HEK293T (cell line): Measurements from ENCODE around the gene RASA3.

Experiments
- CTCF ChIA-PET: fragments of 350-600 bp; formaldehyde crosslinking; extraction: SDS; loops from one replicate; lab custom pipeline; 2021; ENCODE audit warnings: antibody characterized with exemption, inconsistent platforms; lab: Yijun Ruan, JAX
- POLR2A ChIA-PET: fragments of 350-600 bp; formaldehyde crosslinking; extraction: SDS; loops from one replicate; lab custom pipeline; 2020; ENCODE audit warnings: antibody characterized with exemption, inconsistent platforms; lab: Yijun Ruan, JAX
- DNase-seq: peaks from one replicate; pipeline ENCODE4 v3.0.0; 2012; ENCODE audit warnings: mixed read lengths; ENCODE audit errors: extremely low spot score
- ARNT ChIP-seq: fragments of 450-650 bp; IDR thresholded peaks from 2 replicates; pipeline ENCODE4 v1.6.1; 2017; ENCODE audit warnings: mild to moderate bottlenecking
- BHLHE40 ChIP-seq: fragments of 450-650 bp; IDR thresholded peaks from 2 replicates; pipeline ENCODE4 v1.6.1; 2016; ENCODE audit warnings: mild to moderate bottlenecking, moderate library complexity, borderline replicate concordance
- CTBP1 ChIP-seq: fragments of 450-650 bp; IDR thresholded peaks from 2 replicates; pipeline ENCODE4 v1.6.1; 2016; ENCODE audit warnings: borderline replicate concordance
- ELF4 ChIP-seq: fragments of 450-650 bp; IDR thresholded peaks from 2 replicates; pipeline ENCODE4 v1.6.1; 2017; ENCODE audit warnings: antibody characterized with exemption
- FOXA1 ChIP-seq: fragments of 450-650 bp; IDR thresholded peaks from 2 replicates; pipeline ENCODE4 v1.6.1; 2016; ENCODE audit warnings: mild to moderate bottlenecking
- FOXK2 ChIP-seq: fragments of 450-650 bp; IDR thresholded peaks from 2 replicates; pipeline ENCODE4 v1.6.1; 2016; ENCODE audit warnings: mild to moderate bottlenecking
- FOXM1 ChIP-seq: fragments of 450-650 bp; IDR thresholded peaks from 2 replicates; pipeline ENCODE4 v1.6.1; 2017; ENCODE audit warnings: mild to moderate bottlenecking, borderline replicate concordance
- HDGF ChIP-seq: fragments of 450-650 bp; IDR thresholded peaks from 2 replicates; pipeline ENCODE4 v1.6.1; 2017; ENCODE audit warnings: antibody characterized with exemption, borderline replicate concordance
- L3MBTL2 ChIP-seq: fragments of 450-650 bp; conservative IDR thresholded peaks from 2 replicates; pipeline ENCODE4 v1.6.1; 2016; ENCODE audit warnings: mild to moderate bottlenecking
- LEF1 ChIP-seq: fragments of 450-650 bp; IDR thresholded peaks from 2 replicates; pipeline ENCODE4 v1.6.1; 2017; ENCODE audit warnings: mild to moderate bottlenecking, borderline replicate concordance
- NFRKB ChIP-seq: fragments of 450-650 bp; IDR thresholded peaks from 2 replicates; pipeline ENCODE4 v1.6.1; 2016; ENCODE audit warnings: mild to moderate bottlenecking, moderate library complexity
- SP1 ChIP-seq: fragments of 450-650 bp; IDR thresholded peaks from 2 replicates; pipeline ENCODE4 v1.6.1; 2017
- SUZ12 ChIP-seq: fragments of 450-650 bp; IDR thresholded peaks from 2 replicates; pipeline ENCODE4 v1.6.1; 2016; ENCODE audit warnings: mild to moderate bottlenecking
- TARDBP ChIP-seq: fragments of 450-650 bp; IDR thresholded peaks from 2 replicates; pipeline ENCODE4 v1.6.1; 2016
- ZNF384 ChIP-seq: fragments of 450-650 bp; IDR thresholded peaks from 2 replicates; pipeline ENCODE4 v1.6.1; 2016
- TF ChIP-seq, protein P1 (sequence below): fragments of 450-650 bp; IDR thresholded peaks from 2 replicates; pipeline ENCODE4 v1.6.1; 2016

The RASA3 gene

GRCh38 chr13:113938716-113939115, 193.7 kb downstream of the RASA3 start:
- TF ChIP-seq ZNF384, result no peak
- TF ChIP-seq SP1, result no peak
- no peak for TF ChIP-seq TARDBP
- TF ChIP-seq NFRKB, result no peak
- TF ChIP-seq, protein P1, sequence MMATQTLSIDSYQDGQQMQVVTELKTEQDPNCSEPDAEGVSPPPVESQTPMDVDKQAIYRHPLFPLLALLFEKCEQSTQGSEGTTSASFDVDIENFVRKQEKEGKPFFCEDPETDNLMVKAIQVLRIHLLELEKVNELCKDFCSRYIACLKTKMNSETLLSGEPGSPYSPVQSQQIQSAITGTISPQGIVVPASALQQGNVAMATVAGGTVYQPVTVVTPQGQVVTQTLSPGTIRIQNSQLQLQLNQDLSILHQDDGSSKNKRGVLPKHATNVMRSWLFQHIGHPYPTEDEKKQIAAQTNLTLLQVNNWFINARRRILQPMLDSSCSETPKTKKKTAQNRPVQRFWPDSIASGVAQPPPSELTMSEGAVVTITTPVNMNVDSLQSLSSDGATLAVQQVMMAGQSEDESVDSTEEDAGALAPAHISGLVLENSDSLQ, result no peak
- no peak for TF ChIP-seq ARNT
- TF ChIP-seq LEF1, result no peak
- no peak for TF ChIP-seq BHLHE40
- TF ChIP-seq SUZ12, result no peak
- no peak for TF ChIP-seq ELF4
- no peak for TF ChIP-seq L3MBTL2
- TF ChIP-seq HDGF, result no peak
- no peak for TF ChIP-seq FOXA1
- no peak for TF ChIP-seq CTBP1
- TF ChIP-seq FOXM1, result no peak
- TF ChIP-seq FOXK2, result no peak
- no peak for DNase-seq
- ChIA-PET CTCF (no interaction called here), POLR2A (no interaction called here)

GRCh38 chr13:113938246-113938645, 194.2 kb downstream of the RASA3 start:
- ChIA-PET CTCF (no interaction called here), POLR2A (no interaction called here)
- no peak for DNase-seq
- TF ChIP-seq ELF4 (no peak), FOXK2 (no peak), FOXM1 (no peak)
- TF ChIP-seq, protein P1, result no peak

- CTCF ChIA-PET, result no interaction called here
- DNase-seq, result no peak
- TF ChIP-seq, protein P1, result no peak
- TF ChIP-seq SP1 (no peak), ELF4 (no peak), FOXA1 (no peak), L3MBTL2 (no peak), TARDBP (no peak), CTBP1 (no peak)
- POLR2A ChIA-PET, result no interaction called here
Observed at GRCh38 chr13:113937527-113938180, 194.8 kb downstream of the RASA3 start.

DNA sequence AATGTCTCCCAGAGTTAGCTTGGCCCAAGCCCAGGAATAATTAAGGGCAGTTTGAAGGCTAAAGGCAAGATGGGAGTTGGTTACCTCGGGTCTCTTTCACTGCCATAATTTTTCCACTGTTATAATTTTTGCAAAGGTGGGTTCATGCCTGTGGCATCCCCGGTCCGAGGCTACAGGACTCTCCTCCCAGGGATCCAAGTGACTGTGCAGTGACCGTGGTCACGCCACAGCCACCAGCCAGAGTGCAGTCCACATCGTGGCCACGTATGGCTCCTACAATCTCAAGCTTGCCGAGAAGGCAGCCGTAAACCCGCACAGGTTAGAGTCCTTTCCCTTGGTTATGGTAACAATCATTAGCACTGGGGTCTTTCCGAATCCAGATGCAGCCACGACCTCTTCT, 195.3 kb downstream of the RASA3 start:
- ChIA-PET CTCF (no interaction called here), POLR2A (no interaction called here)
- no peak for TF ChIP-seq LEF1
- no peak for TF ChIP-seq FOXA1
- TF ChIP-seq HDGF, result no peak
- TF ChIP-seq NFRKB, result no peak
- TF ChIP-seq ARNT, result no peak
- no peak for TF ChIP-seq ZNF384
- no peak for TF ChIP-seq TARDBP
- no peak for TF ChIP-seq SP1
- TF ChIP-seq CTBP1, result no peak
- TF ChIP-seq SUZ12, result no peak
- TF ChIP-seq FOXK2, result no peak
- no peak for TF ChIP-seq L3MBTL2
- no peak for TF ChIP-seq FOXM1
- no peak for TF ChIP-seq ELF4
- no peak for TF ChIP-seq BHLHE40
- TF ChIP-seq, protein P1, result no peak
- no peak for DNase-seq

GRCh38 chr13:113936166-113936965, 196.1 kb downstream of the RASA3 start:
- TF ChIP-seq L3MBTL2 (no peak), SP1 (no peak), ZNF384 (no peak), CTBP1 (no peak), ELF4 (no peak)
- TF ChIP-seq, protein P1, result no peak
- CTCF ChIA-PET, result no interaction called here
- POLR2A ChIA-PET, result no interaction called here
- DNase-seq, result no peak
